GM20431 (cell line): ENCODE data around the gene KMT5C.

Experiments
- in situ Hi-C: fragments of 300-500 bp; cut with MseI, MboI; formaldehyde crosslinking; loops from one replicate; pipeline ENCODE4 v1.15.0; 2020; ENCODE audit warnings: low sequenced_read_pairs; ENCODE audit not compliant: unreplicated experiment

The KMT5C gene

GRCh38 chr19:55383279-55384130 lies 43.8 kb downstream of the KMT5C start:
- in situ Hi-C loops: no loop called here

- in situ Hi-C loops: no loop called here
Observed at GRCh38 chr19:55384131-55384919, 44.6 kb downstream of the KMT5C start, which contains the start of gene TMEM238. Gene TMEM238 (minus strand): TSS chr19:55384292. CDS start chr19:55384259, 33 bp downstream.

- in situ Hi-C loops: no loop called here
Observed at GRCh38 chr19:55384920-55385723, 45.4 kb downstream of the KMT5C start.

GRCh38 chr19:55385724-55386492 lies 46.2 kb downstream of the KMT5C start, which contains the start of gene RPL28:
Gene RPL28 (plus strand): TSS chr19:55385932. CDS start chr19:55386358, 426 bp downstream.
- in situ Hi-C loops: no loop called here

GRCh38 chr19:55386493-55386971 lies 46.9 kb downstream of the KMT5C start:
- in situ Hi-C loops: no loop called here

- in situ Hi-C loops: no loop called here
Observed at GRCh38 chr19:55387736-55388497, 48.2 kb downstream of the KMT5C start.

- in situ Hi-C loops: no loop called here
Observed at GRCh38 chr19:55389386-55390317, 50.0 kb downstream of the KMT5C start.

GRCh38 chr19:55390461-55390880 lies 50.8 kb downstream of the KMT5C start:
- in situ Hi-C loops: no loop called here

GRCh38 chr19:55391191-55391670 lies 51.6 kb downstream of the KMT5C start:
- in situ Hi-C loops: no loop called here

- in situ Hi-C loops: no loop called here
Observed at GRCh38 chr19:55391702-55392615, 52.3 kb downstream of the KMT5C start.

- in situ Hi-C loops: no loop called here
Observed at GRCh38 chr19:55392820-55393761, 53.4 kb downstream of the KMT5C start.
